ENCODE measurements around the gene SOBP.

Gene SOBP

GRCh38 chr6:107656401-107656800 lies 166.5 kb downstream of the SOBP start:
- no peak for TF ChIP-seq CTCF (IDR thresholded peaks at IDR 0.05; ENCODE audit: low read depth, low read length, missing control alignments)
- DNase-seq (ENCODE audit: extremely low read depth, low read depth): no peak
- H3K4me3 ChIP-seq (replicated peaks; ENCODE audit: low read depth, low read length): no peak overlapping the region

- H3K4me3 ChIP-seq (replicated peaks; ENCODE audit: low read depth, low read length): no peak overlapping the region
- TF ChIP-seq CTCF (IDR thresholded peaks at IDR 0.05; ENCODE audit: low read depth, low read length, missing control alignments): no peak
- no peak for DNase-seq (ENCODE audit: extremely low read depth, low read depth)
These were observed 167.0 kb downstream of the SOBP start for GRCh38 chr6:107656883-107657282.

- DNase-seq (ENCODE audit: extremely low read depth, low read depth): no peak
- H3K4me3 ChIP-seq (replicated peaks; ENCODE audit: low read depth, low read length): no peak overlapping the region
- no peak for TF ChIP-seq CTCF (IDR thresholded peaks at IDR 0.05; ENCODE audit: low read depth, low read length, missing control alignments)
These were observed 167.4 kb downstream of the SOBP start for GRCh38 chr6:107657373-107657754.

GRCh38 chr6:107657755-107658461 lies 168.0 kb downstream of the SOBP start:
- no peak for DNase-seq (ENCODE audit: extremely low read depth, low read depth)
- no peak overlapping the region for H3K4me3 ChIP-seq (replicated peaks; ENCODE audit: low read depth, low read length)
- TF ChIP-seq CTCF (IDR thresholded peaks at IDR 0.05; ENCODE audit: low read depth, low read length, missing control alignments): no peak

- no peak for TF ChIP-seq CTCF (IDR thresholded peaks at IDR 0.05; ENCODE audit: low read depth, low read length, missing control alignments)
- DNase-seq (ENCODE audit: extremely low read depth, low read depth): no peak
- H3K4me3 ChIP-seq (replicated peaks; ENCODE audit: low read depth, low read length): no peak overlapping the region
These were observed 169.3 kb downstream of the SOBP start for GRCh38 chr6:107658920-107659865.

GRCh38 chr6:107660839-107661238 lies 170.9 kb downstream of the SOBP start:
- no peak overlapping the region for H3K4me3 ChIP-seq (replicated peaks; ENCODE audit: low read depth, low read length)
- DNase-seq (ENCODE audit: extremely low read depth, low read depth): no peak
- TF ChIP-seq CTCF (IDR thresholded peaks at IDR 0.05; ENCODE audit: low read depth, low read length, missing control alignments): no peak
